A172 (cell line): ENCODE results near the gene MAFB. TPM values are rescaled to one million over a fixed set of nuclear protein-coding genes. Genes with fewer than 3 reads are reported as not detected.
"Not testable (repeated sequence)": the region's sequence is repeated elsewhere in the genome, so short reads cannot be mapped to it uniquely, and the experiment has no call there.

Source experiments
- DNase-seq: peaks from one replicate; pipeline ENCODE4 v3.0.0-alpha.2; 2015; ENCODE audit warnings: low spot score
- total RNA-seq: library from RNA; depleted of rRNA; stranded (reverse); fragments of >200 nt; shearing (Covaris generic); gene quantifications from 2 replicates; pipeline ENCODE4 v1.2.3, GENCODE V29; 2014; rRNA removed

MAFB gene
- total RNA-seq = 0.36 and 0.62 TPM in 2 replicates

DNA sequence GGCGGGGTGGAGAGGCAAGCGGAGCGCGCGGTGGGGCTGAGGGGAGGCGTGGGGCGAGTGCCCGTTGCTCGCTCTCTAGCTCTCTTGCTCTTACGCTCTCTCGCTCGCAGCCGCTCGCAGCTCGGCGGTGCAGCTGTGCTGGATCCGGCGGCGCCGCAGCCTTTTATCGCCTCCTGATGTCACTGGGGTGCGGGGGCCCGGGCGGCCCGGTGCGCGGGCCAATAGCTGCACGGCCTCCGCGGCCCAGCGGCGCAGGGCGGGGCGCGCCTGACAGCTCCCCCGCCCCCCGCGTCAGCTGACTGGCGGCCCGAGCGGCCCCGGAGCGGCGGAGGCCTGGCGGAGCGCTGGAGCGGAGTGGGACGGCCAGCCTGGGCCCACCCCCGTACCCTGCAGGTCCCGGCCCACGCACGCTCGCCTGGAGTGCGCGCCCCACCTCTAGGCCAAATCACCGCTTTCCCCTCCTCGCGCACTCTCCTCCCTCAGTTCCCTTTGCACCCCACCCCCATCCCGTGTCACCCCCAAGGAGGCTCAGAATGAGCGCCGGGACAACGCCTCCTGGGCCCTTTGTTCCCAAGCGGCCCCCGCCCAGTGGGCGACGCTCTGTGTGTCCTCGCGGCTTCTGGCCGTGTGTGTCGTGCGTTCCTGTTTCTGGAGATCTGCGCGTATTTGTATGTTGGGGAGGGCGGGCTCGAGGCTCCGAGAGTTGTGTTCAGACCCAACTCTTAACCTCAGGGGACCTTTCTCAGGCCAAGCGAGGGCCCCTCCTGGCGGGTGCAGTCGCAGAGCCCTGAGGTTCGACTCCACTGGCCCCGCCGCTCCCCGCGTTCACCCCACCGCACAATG lies at the start of gene MAFB:
Gene MAFB, minus strand, starts transcription at position 137 of the 843 bp plus-strand sequence. CDS start 386 bp downstream, outside the sequence.
- peak; percentile 75 for DNase-seq

GRCh38 chr20:40736468-40736867 lies 47.4 kb upstream of the MAFB start:
- DNase-seq = not testable (repeated sequence)

GRCh38 chr20:40728996-40729395 lies 40.0 kb upstream of the MAFB start:
- no peak for DNase-seq

DNA sequence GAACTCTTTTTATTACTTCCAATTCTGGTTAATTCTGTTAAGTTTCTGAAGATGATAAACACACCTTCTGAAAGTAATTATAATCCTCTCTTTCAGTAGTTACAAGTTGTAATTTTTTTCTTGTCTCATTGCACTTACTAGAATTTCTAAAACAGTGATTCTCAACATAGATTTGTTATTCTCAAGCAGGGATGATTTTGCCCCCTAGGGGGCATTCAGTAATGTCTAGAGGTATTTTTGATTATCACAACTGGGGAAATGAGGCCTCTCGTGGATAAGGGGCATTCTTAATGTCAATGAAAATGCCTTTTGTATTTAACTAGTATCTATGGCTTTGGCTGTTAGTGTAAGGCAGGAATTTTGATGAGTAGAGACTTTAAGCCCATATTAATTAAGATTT lies 39.4 kb upstream of the MAFB start:
- DNase-seq = no peak

DNA sequence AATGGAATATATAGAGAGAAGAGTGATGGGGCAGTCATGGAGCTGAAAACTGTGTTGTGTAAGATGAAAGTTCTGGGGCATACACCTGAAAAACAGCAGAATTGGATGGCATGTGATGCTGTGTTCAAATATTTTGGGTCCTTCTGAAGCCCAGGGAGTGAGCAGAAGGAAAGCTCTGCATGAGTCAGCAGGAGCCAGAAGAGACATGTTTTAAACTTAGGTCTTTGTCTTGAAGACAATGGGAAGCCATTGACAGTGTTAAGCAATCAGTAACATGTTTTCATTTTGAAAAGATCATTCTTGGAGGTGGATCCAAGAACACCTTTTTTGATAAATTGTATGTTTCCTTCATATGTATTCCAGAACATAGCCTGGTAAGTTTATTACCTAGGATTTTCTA lies 38.9 kb upstream of the MAFB start:
- no peak for DNase-seq

DNA sequence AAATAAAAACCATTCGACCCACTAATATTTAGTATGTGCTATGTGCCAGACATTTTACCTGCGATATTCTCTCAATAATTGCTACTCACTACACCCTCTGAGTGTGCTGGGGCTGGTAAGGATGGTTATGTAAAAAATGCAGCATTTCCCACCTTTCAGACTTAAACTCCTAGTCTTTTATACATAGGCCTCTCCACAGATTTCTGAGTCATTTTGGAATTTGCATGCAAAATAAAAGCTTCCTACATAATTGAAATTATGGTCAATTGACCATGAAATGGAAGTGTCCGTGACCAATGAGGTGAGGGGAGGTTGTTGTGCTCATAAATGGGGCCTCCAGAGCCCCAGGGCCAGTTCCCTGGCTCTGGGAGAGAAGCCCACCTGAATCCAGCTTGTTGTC lies 37.7 kb upstream of the MAFB start:
- DNase-seq = no peak

GRCh38 chr20:40724566-40724965 lies 35.5 kb upstream of the MAFB start:
- DNase-seq = no peak

DNA sequence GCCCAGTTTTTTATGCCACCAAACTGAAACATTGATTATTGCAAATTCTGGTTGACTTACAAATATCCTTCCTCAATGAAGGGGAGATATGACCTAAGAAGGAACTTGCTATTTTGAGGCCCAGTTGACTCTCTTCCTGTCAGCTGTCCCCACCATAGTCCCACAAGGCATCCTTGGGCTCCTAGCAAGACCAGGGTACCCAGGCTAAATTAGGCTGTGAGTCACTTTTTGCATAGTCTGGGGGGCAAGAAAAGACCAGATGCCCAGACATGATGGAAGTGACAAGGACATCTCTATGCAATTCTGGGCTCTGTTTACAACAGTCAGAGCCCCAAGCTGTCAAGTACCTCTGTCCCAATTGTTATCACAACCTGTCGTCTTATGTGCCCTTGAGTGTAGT lies 31.8 kb upstream of the MAFB start:
- no peak for DNase-seq

DNA sequence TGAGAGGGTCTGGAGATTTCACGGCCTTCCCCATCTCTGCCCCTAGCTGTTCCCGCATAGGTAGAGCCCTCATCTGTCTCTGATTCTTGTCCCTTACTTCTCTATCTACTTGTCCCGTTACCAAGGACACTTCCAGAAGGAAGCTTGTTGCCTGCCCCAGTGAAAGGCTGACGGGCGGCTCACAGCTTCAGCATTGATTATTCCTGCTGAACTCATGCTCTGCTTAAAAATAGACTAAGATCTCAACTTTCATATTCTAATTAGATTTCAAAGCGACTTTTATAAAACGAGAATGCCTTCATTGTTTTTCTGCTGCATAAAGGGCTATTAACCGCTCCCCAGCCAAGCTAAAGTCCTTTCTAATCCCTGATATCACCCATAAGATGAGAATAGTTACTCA lies 31.1 kb upstream of the MAFB start:
- DNase-seq = no peak

DNA sequence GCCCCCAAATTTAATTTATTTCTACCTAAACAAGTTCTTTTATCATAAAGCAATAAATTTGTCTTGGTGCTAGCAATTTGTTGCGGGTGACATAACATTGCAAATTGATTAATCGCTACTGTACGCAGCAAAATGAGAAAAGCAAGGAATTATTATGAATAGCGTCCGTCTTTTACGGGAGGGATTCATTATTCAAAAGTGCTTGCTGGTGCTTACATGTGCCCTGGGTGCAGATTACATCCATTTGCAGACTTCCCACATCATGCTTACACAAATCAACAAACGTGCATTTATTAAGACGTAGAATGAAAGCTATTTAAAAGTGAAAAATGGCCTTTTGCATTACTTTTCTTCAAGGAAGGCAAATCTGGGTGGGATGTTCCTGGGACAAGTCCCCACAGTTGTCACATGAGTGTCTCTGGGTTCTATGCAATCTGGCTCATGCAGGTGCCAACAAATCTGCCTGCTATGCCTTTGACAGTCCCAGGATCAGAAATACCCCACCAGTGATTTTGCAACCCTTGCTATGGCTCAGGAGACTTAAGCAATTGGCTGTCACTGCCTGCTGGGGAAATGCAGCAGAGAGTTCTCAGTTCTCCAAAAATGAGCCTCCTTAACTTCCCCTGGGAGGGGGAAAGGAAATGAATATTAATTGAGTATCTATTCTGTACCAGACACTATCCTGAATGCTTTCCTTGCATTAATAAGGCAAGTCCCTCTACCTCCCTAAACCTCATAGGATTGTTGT lies 30.1 kb upstream of the MAFB start:
- DNase-seq = no peak

GRCh38 chr20:40718214-40718977 lies 29.4 kb upstream of the MAFB start:
- no peak for DNase-seq

GRCh38 chr20:40717343-40717865 lies 28.4 kb upstream of the MAFB start:
- no peak for DNase-seq

GRCh38 chr20:40715491-40715890 lies 26.5 kb upstream of the MAFB start:
- DNase-seq = no peak

- DNase-seq = no peak
These were observed 25.9 kb upstream of the MAFB start for GRCh38 chr20:40714916-40715315.

DNA sequence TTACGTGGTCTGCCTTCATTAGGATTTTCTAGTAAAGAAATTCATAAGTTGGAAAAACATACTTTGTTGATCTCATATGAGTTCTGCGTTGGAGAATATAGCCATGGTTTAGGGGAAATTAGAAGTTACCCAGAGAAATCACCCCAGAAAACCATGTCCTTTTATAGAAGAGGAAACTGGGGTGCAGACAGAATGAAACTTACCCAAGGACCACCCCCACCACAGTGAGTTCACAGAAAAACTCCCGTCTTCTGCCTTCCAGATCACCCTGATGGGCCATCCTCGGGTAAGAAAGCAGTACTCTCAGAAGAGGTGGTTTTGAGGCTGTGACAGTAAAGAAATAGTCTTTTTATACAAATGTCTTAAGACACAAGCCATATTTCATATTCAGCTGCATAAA lies 25.1 kb upstream of the MAFB start:
- DNase-seq = no peak

- DNase-seq = no peak
These were observed 24.5 kb upstream of the MAFB start for GRCh38 chr20:40713508-40713907.

DNA sequence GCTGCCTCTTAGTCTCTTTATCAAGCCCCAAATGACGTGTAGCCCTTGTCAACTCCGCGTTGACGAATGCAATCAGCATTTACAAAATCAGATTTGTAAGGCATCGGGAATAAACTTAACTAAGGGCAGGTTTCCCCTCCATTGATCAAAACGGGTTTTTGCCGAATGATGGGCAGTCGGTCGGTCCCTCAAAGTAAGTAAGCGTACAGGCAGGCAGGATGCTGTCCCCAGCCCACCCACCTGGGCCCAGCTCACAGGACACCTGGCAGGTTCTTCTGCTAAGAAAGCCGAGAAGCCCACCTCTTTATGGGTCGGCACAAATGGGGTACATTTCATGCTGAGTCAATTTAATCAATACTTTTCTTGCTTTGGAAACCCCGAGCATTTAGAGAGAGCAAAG lies 22.0 kb upstream of the MAFB start:
- DNase-seq = no peak

DNA sequence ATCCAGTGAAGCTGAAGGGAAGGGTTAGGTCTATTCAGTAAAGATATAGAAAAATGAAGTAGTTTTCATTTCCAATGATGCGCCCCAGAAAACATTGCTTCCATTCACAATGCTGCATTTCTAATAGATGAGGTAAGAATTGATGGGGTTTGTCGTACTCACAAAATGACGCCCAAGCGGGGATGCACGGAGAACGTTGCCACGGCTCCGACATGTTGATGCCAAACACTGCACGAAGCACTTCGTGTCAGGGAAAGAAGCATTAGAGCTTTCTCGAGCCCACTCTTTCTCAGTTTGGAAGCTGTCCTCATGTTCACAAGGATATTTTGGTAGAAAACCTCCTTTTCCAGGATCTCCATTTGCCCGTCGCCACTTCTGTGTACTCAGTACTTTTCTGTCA lies 21.6 kb upstream of the MAFB start:
- DNase-seq = no peak

DNA sequence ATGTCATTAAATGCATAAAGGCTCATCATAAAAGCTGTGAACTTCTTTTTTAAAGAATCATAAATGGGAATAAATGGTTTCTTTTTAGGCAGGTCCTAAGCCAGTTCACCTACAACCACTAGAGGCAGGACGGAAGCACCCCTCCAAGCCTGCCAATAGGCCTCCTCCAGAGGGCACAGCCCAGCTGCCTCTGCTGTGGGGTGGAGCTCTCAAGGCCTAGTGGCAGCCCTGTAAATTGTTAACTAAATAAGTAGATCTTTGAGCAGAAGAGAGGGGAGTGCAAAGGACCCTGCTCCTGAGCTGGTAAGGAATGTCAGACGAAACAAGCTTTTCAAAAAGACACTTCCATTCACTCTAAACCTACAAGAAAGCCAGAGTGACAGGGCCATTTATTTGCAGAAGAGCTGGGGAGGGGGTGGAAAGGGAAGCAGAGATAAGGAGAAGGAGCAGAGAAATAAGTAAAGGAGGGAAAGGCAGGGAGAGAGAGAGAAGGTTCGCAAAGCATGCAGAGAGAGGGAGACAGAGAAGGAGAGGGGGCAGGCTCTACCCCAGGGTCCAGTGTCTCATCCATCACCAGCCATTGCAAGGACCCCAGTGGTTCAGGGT lies 18.0 kb upstream of the MAFB start:
- DNase-seq = no peak

DNA sequence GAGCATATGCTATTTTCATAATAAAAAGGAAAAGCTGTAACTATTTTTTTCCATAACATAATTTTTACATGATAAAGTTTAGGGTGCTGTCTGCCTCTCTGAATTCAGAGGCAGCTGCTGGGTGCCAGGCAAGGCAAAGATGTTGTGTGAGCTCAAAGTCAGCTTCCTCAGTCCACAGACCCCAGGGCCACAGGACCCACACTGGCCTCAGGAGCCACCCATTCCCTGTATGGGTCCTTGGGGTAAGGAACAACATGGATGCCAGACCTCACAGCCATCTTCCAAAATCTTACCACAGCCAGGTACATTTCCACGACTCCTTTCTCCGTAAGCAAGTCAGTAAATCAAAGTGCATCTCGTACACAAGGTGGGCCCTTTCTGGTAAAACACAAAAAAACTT lies 16.4 kb upstream of the MAFB start:
- no peak for DNase-seq

- DNase-seq = no peak
These were observed 15.8 kb upstream of the MAFB start for GRCh38 chr20:40704828-40705227.
